ENCODE measurements around the gene ARHGAP25. TPM values are rescaled to one million over a fixed set of nuclear protein-coding genes. Genes with fewer than 3 reads are reported as not detected.
A peak's percentile ranks its signal among the peaks of the same experiment; 100 is the strongest.

The ARHGAP25 gene
- total and polyA plus RNA-seq, 10 of the 15 experiments (the other 5 are each of a cell fraction or from before 2014, with no cell fraction given): 0.15 to 1.0 (median 0.46) TPM

DNA sequence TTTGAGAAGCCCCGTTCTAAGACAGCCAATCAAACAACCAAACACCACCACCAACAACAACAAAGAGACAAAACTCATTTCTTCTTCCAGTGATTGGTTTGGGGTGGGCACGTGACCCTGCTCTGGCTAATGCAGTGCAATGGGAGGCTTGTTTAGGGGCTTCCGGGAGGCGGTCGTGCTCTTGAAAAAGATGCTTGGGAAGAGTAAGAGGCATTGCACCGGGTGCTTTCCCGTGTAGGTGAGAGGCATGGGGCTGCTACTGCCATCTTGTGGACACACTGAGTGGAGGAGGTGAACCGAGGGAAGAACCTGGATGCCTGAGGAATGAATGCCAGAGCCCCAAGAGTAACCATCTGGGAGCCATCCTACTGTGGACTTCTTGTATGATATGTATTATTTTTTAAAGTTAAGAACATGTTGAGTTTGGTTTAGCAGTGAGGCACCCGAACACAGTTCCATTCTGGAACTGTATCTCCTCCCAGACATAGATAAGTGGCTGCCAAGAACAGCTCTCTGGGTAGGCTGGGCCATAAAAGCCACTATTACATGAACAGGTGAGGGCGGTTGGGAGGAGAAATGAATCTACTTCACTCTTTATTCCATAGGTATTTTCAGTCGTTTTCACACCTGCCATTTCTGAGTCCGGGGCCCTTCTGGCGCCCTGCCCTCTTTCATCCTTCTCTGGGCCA is 19.1 kb upstream of the ARHGAP25 start (continued):
- TF ChIP-seq E4F1 (IDR thresholded peaks at IDR 0.05; ENCODE audit: borderline replicate concordance, partially characterized antibody): no peak
- TF ChIP-seq IRF4 (IDR thresholded peaks at IDR 0.05; ENCODE audit: low read depth, low read length): no peak
- no peak for TF ChIP-seq ZNF274 (IDR thresholded peaks at IDR 0.05; ENCODE audit: insufficient read depth, insufficient read length)
- TF ChIP-seq ZBED1 (IDR thresholded peaks at IDR 0.05; ENCODE audit: borderline replicate concordance): no peak
- peak; percentile 85 for TF ChIP-seq USF1 (IDR thresholded peaks at IDR 0.05; ENCODE audit: borderline replicate concordance, extremely low read length, insufficient read depth, low read depth, low read length)
- peak; percentile 82 for TF ChIP-seq SMC3 (IDR thresholded peaks at IDR 0.05; ENCODE audit: borderline replicate concordance, low read length)
- no peak for TF ChIP-seq BCLAF1 (IDR thresholded peaks at IDR 0.05)
- no peak for TF ChIP-seq ASH2L (IDR thresholded peaks at IDR 0.05; ENCODE audit: borderline replicate concordance, low read depth)
- no peak for TF ChIP-seq HDGF (IDR thresholded peaks at IDR 0.05)
- no peak for TF ChIP-seq ZNF207 (IDR thresholded peaks at IDR 0.05; ENCODE audit: borderline replicate concordance)
- TF ChIP-seq CBX5 (IDR thresholded peaks at IDR 0.05; ENCODE audit: low read depth): no peak
- no peak for TF ChIP-seq CBFB (IDR thresholded peaks at IDR 0.05; ENCODE audit: low read depth)
- no peak for TF ChIP-seq ZNF217 (IDR thresholded peaks at IDR 0.05)
- no peak for TF ChIP-seq ZNF24 (IDR thresholded peaks at IDR 0.05)
- TF ChIP-seq GATAD2B (conservative IDR thresholded peaks at IDR 0.05; ENCODE audit: low read depth): no peak
- TF ChIP-seq RFX5 (IDR thresholded peaks at IDR 0.05; ENCODE audit: low read depth, low read length): no peak
- TF ChIP-seq YBX1 (IDR thresholded peaks at IDR 0.05): no peak
- TF ChIP-seq CBX3 (IDR thresholded peaks at IDR 0.05; ENCODE audit: borderline replicate concordance, low read depth): no peak
- peak; percentile 78 for TF ChIP-seq RAD21 (IDR thresholded peaks at IDR 0.05; ENCODE audit: insufficient read depth, low read depth, low read length)
- TF ChIP-seq, protein P1, sequence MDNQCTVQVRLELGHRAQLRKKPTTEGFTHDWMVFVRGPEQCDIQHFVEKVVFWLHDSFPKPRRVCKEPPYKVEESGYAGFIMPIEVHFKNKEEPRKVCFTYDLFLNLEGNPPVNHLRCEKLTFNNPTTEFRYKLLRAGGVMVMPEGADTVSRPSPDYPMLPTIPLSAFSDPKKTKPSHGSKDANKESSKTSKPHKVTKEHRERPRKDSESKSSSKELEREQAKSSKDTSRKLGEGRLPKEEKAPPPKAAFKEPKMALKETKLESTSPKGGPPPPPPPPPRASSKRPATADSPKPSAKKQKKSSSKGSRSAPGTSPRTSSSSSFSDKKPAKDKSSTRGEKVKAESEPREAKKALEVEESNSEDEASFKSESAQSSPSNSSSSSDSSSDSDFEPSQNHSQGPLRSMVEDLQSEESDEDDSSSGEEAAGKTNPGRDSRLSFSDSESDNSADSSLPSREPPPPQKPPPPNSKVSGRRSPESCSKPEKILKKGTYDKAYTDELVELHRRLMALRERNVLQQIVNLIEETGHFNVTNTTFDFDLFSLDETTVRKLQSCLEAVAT (IDR thresholded peaks at IDR 0.05): no peak
- no peak for TF ChIP-seq BRCA1 (IDR thresholded peaks at IDR 0.05; ENCODE audit: low read depth, low read length)
- TF ChIP-seq SP1 (IDR thresholded peaks at IDR 0.05; ENCODE audit: low read depth, low read length): no peak
- TF ChIP-seq, protein P2, sequence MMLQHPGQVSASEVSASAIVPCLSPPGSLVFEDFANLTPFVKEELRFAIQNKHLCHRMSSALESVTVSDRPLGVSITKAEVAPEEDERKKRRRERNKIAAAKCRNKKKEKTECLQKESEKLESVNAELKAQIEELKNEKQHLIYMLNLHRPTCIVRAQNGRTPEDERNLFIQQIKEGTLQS (IDR thresholded peaks at IDR 0.05; ENCODE audit: borderline replicate concordance, extremely low read depth, low read depth, low read length): peak; percentile 47; the same call in 1 of the 2 replicates

All from GM12878 (cell line).